ENCODE data around the gene HINFP.

Gene HINFP

GRCh38 chr11:119144825-119145486, 23.6 kb downstream of the HINFP start:
- H3K4me3 ChIP-seq (ENCODE audit: low read length), result no peak overlapping the region
- TF ChIP-seq CTCF (conservative IDR thresholded peaks at IDR 0.05; ENCODE audit: low read depth, low read length), result peak; percentile 72
- peak; percentile 32 for DNase-seq (ENCODE audit: low read depth)

DNA sequence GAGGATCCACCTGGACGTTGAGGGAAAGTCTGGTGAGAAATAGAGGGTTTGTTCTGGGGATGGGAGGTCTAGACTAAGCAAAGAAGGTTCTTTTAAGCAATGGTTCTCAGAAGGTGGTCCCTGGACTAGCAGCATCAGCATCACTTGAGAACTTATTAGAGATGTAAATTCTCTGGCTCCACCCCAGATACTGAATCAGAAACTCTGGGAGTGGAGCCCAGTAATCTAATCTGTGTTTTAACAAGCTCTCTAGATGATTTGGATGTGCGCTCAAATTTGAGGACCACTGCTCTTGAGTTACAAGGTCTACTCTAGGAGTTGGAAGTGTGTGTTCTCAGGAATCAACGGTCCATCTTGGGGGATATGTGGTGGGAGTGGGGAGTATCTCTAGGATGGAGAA, 24.2 kb downstream of the HINFP start:
- no peak for TF ChIP-seq CTCF (conservative IDR thresholded peaks at IDR 0.05; ENCODE audit: low read depth, low read length)
- no peak overlapping the region for H3K4me3 ChIP-seq (ENCODE audit: low read length)
- DNase-seq (ENCODE audit: low read depth), result no peak

GRCh38 chr11:119147604-119148333, 26.4 kb downstream of the HINFP start:
- no peak for DNase-seq (ENCODE audit: low read depth)
- H3K4me3 ChIP-seq (ENCODE audit: low read length), result no peak overlapping the region
- TF ChIP-seq CTCF (conservative IDR thresholded peaks at IDR 0.05; ENCODE audit: low read depth, low read length), result no peak

- no peak for DNase-seq (ENCODE audit: low read depth)
- H3K4me3 ChIP-seq (ENCODE audit: low read length), result peak overlapping the region; percentile 51
- no peak for TF ChIP-seq CTCF (conservative IDR thresholded peaks at IDR 0.05; ENCODE audit: low read depth, low read length)
Observed at GRCh38 chr11:119148720-119149017, 27.3 kb downstream of the HINFP start.

- DNase-seq (ENCODE audit: low read depth), result no peak
- H3K4me3 ChIP-seq (ENCODE audit: low read length), result peak within 1 kb of the TSS; percentile 51
- no peak for TF ChIP-seq CTCF (conservative IDR thresholded peaks at IDR 0.05; ENCODE audit: low read depth, low read length)
Observed at GRCh38 chr11:119149018-119149785, 27.8 kb downstream of the HINFP start, which contains the start of gene ABCG4. TSS of gene ABCG4 (plus strand) at chr11:119149052. CDS start at chr11:119149966, 914 bp downstream.

DNA sequence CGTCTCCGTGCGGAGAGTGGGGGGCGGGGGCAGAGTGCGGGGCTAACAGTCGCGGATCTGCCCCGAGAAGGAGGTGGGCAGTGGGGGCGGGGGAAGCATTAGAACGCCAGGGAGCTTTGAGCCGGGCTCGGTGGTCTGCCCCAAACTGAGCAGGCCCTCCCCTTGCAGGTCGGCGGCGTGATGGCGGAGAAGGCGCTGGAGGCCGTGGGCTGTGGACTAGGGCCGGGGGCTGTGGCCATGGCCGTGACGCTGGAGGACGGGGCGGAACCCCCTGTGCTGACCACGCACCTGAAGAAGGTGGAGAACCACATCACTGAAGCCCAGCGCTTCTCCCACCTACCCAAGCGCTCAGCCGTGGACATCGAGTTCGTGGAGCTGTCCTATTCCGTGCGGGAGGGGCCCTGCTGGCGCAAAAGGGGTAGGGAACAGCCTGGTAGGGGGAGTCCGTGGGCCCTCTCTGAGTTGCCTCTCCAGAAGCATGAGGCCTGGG, 28.5 kb downstream of the HINFP start:
- TF ChIP-seq CTCF (conservative IDR thresholded peaks at IDR 0.05; ENCODE audit: low read depth, low read length), result no peak
- no peak for DNase-seq (ENCODE audit: low read depth)
- H3K4me3 ChIP-seq (ENCODE audit: low read length), result peak overlapping the region; percentile 51

All from retinal pigment epithelial cell (primary cell).